Parathyroid adenoma (tissue), 2 donors: ENCODE measurements around the gene TUBA8.
"Not testable (repeated sequence)": the region's sequence is repeated elsewhere in the genome, so short reads cannot be mapped to it uniquely, and the experiment has no call there.

Experiments
- H2AFZ ChIP-seq: fragments of 300-600 bp; sonication (generic); one replicate; pipeline ENCODE4 v1.7.0; 2017; ENCODE audit warnings: antibody characterized with exemption, mild to moderate bottlenecking
- H3K27ac ChIP-seq: fragments of 300-600 bp; sonication (generic); one replicate; pipeline ENCODE4 v1.7.0; 2017
- H3K27me3 ChIP-seq: fragments of 300-600 bp; sonication (generic); one replicate; pipeline ENCODE4 v1.7.0; 2017; ENCODE audit warnings: low read length; ENCODE audit not compliant: control insufficient read depth, insufficient read depth
- H3K36me3 ChIP-seq: fragments of 300-600 bp; sonication (generic); one replicate; pipeline ENCODE4 v1.7.0; 2017; ENCODE audit warnings: low read length; ENCODE audit not compliant: control insufficient read depth, insufficient read depth
- H3K4me1 ChIP-seq: fragments of 300-600 bp; sonication (generic); one replicate; pipeline ENCODE4 v1.7.0; 2017; ENCODE audit warnings: control low read depth
- H3K4me2 ChIP-seq: fragments of 300-600 bp; sonication (generic); one replicate; pipeline ENCODE4 v1.7.0; 2017; ENCODE audit warnings: low read length
- H3K4me3 ChIP-seq: fragments of 300-600 bp; sonication (generic); one replicate; pipeline ENCODE4 v1.7.0; 2017; ENCODE audit warnings: low read depth, low read length
- H3K79me2 ChIP-seq: fragments of 300-600 bp; sonication (generic); one replicate; pipeline ENCODE4 v1.7.0; 2017; ENCODE audit warnings: control low read depth
- H3K9ac ChIP-seq: fragments of 300-600 bp; sonication (generic); one replicate; pipeline ENCODE4 v1.7.0; 2017; ENCODE audit warnings: mild to moderate bottlenecking
- H3K9me3 ChIP-seq: fragments of 300-600 bp; sonication (generic); one replicate; pipeline ENCODE4 v1.7.0; 2017; ENCODE audit warnings: low read length; ENCODE audit not compliant: control insufficient read depth
- CTCF ChIP-seq: fragments of 300-600 bp; sonication (generic); IDR thresholded peaks from one replicate; pipeline ENCODE4 v1.7.0; 2017; ENCODE audit warnings: antibody characterized with exemption, mild to moderate bottlenecking
- donor health status: primary hyperparathyroidism.

Gene TUBA8

GRCh38 chr22:18110194-18110953 lies at the start of gene TUBA8:
Gene TUBA8, plus strand, starts transcription at chr22:18110809. Its CDS starts 57 bp downstream, at chr22:18110866.
- no peaks in the 10 kb centered on the region for H3K9me3 ChIP-seq
- TF ChIP-seq CTCF, result no peak
- H3K36me3 ChIP-seq, result no peaks in the 10 kb centered on the region
- no peak within 1 kb of the TSS for H3K27ac ChIP-seq
- no peaks in the 10 kb centered on the region for H3K4me1 ChIP-seq
- peak within 1 kb of the TSS; percentile 75 for H2AFZ ChIP-seq
- H3K4me3 ChIP-seq, result peak within 1 kb of the TSS; percentile 40
- H3K79me2 ChIP-seq, result no peaks in the 10 kb centered on the region
- H3K9ac ChIP-seq, result no peak within 1 kb of the TSS
- no peaks in the 10 kb centered on the region for H3K27me3 ChIP-seq
- H3K4me2 ChIP-seq, result peak within 1 kb of the TSS; percentile 61

- Histone ChIP-seq H3K9ac (no peak overlapping the region), H3K79me2 (no peaks in the 10 kb centered on the region), H3K4me2 (no peak overlapping the region), H3K4me3 (no peak overlapping the region), H3K27me3 (no peaks in the 10 kb centered on the region), H3K27ac (no peak overlapping the region), H3K4me1 (no peaks in the 10 kb centered on the region), H3K36me3 (no peaks in the 10 kb centered on the region), H2AFZ (no peak overlapping the region), H3K9me3 (no peaks in the 10 kb centered on the region)
- TF ChIP-seq CTCF, result no peak
These were observed 48.2 kb upstream of the TUBA8 start for GRCh38 chr22:18062421-18062820.

GRCh38 chr22:18063306-18063705 lies 47.3 kb upstream of the TUBA8 start:
- H3K9ac ChIP-seq, result no peak overlapping the region
- H3K27me3 ChIP-seq, result no peaks in the 10 kb centered on the region
- H3K4me2 ChIP-seq, result no peak overlapping the region
- TF ChIP-seq CTCF, result no peak
- no peaks in the 10 kb centered on the region for H3K36me3 ChIP-seq
- H3K4me1 ChIP-seq, result no peaks in the 10 kb centered on the region
- H2AFZ ChIP-seq, result no peak overlapping the region
- H3K27ac ChIP-seq, result no peak overlapping the region
- no peaks in the 10 kb centered on the region for H3K9me3 ChIP-seq
- no peak overlapping the region for H3K4me3 ChIP-seq
- no peaks in the 10 kb centered on the region for H3K79me2 ChIP-seq

GRCh38 chr22:18063715-18064114 lies 46.9 kb upstream of the TUBA8 start:
- H3K79me2 ChIP-seq, H2AFZ ChIP-seq, H3K9ac ChIP-seq, H3K27ac ChIP-seq, H3K4me1 ChIP-seq, H3K4me3 ChIP-seq, H3K9me3 ChIP-seq, H3K36me3 ChIP-seq, H3K4me2 ChIP-seq, H3K27me3 ChIP-seq: not testable (repeated sequence)

- TF ChIP-seq CTCF, result no peak
These were observed 46.0 kb upstream of the TUBA8 start for GRCh38 chr22:18064636-18065035.

More at GRCh38 chr22:18064636-18065035, 46.0 kb upstream of the TUBA8 start:
- no peak overlapping the region for H2AFZ ChIP-seq
- H3K27ac ChIP-seq, result no peak overlapping the region
- H3K9me3 ChIP-seq, result no peaks in the 10 kb centered on the region
- H3K4me3 ChIP-seq, result no peak overlapping the region
- H3K36me3 ChIP-seq, result no peaks in the 10 kb centered on the region
- H3K4me2 ChIP-seq, result no peak overlapping the region
- no peaks in the 10 kb centered on the region for H3K79me2 ChIP-seq
- no peak overlapping the region for H3K9ac ChIP-seq
- H3K27me3 ChIP-seq, result no peaks in the 10 kb centered on the region
- H3K4me1 ChIP-seq, result no peaks in the 10 kb centered on the region
